Measurements from ENCODE around the gene TIMM22.

Gene TIMM22

GRCh38 chr17:1003972-1004768, 7.2 kb downstream of the TIMM22 start:
- Mint-ChIP-seq H3K27ac (no peak overlapping the region), H3K4me3 (no peak overlapping the region), H3K9me3 (no peaks in the 10 kb centered on the region), H3K27me3 (no peaks in the 10 kb centered on the region), H3K4me1 (peaks cover 22% of the 10 kb centered on the region)
- DNase-seq (no peak), ATAC-seq (no peak)

GRCh38 chr17:1004769-1005295, 7.9 kb downstream of the TIMM22 start:
- ATAC-seq (no peak), DNase-seq (no peak)
- no peaks in the 10 kb centered on the region for H3K27me3 Mint-ChIP-seq
- H3K27ac Mint-ChIP-seq: peak overlapping the region; percentile 17 to 19
- peaks cover 17% of the 10 kb centered on the region for H3K4me1 Mint-ChIP-seq
- H3K9me3 Mint-ChIP-seq: no peaks in the 10 kb centered on the region
- peak overlapping the region in 1 of 2 donors; percentile 50 for H3K4me3 Mint-ChIP-seq

- ATAC-seq: peak; percentile 11
- Mint-ChIP-seq H3K9me3 (no peaks in the 10 kb centered on the region), H3K4me3 (peak overlapping the region; percentile 43 to 50), H3K27me3 (no peaks in the 10 kb centered on the region), H3K4me1 (peaks cover 17% of the 10 kb centered on the region), H3K27ac (peak overlapping the region; percentile 36 to 46)
- DNase-seq: no peak
Measured at GRCh38 chr17:1005361-1005946, 8.5 kb downstream of the TIMM22 start.

- ATAC-seq: peak; percentile 22
- Mint-ChIP-seq H3K4me3 (no peak overlapping the region), H3K27me3 (no peaks in the 10 kb centered on the region), H3K4me1 (peaks cover 17% of the 10 kb centered on the region), H3K27ac (peak overlapping the region in 1 of 2 donors; percentile 59), H3K9me3 (no peaks in the 10 kb centered on the region)
- no peak for DNase-seq
Measured at GRCh38 chr17:1006054-1006453, 9.1 kb downstream of the TIMM22 start.

GRCh38 chr17:1007310-1008007, 10.5 kb downstream of the TIMM22 start:
- Mint-ChIP-seq H3K4me1 (peaks cover 17% of the 10 kb centered on the region), H3K9me3 (no peaks in the 10 kb centered on the region), H3K27ac (no peak overlapping the region), H3K27me3 (no peaks in the 10 kb centered on the region), H3K4me3 (no peak overlapping the region)
- DNase-seq (no peak), ATAC-seq (no peak)

GRCh38 chr17:1008008-1008761, 11.3 kb downstream of the TIMM22 start:
- no peaks in the 10 kb centered on the region for H3K27me3 Mint-ChIP-seq
- peaks cover 17% of the 10 kb centered on the region for H3K4me1 Mint-ChIP-seq
- DNase-seq (no peak), ATAC-seq (no peak)
- no peak overlapping the region for H3K4me3 Mint-ChIP-seq
- H3K9me3 Mint-ChIP-seq: no peaks in the 10 kb centered on the region
- H3K27ac Mint-ChIP-seq: peak overlapping the region in 1 of 2 donors; percentile 78

- H3K4me3 Mint-ChIP-seq: no peak overlapping the region
- no peak for ATAC-seq
- no peak overlapping the region for H3K27ac Mint-ChIP-seq
- H3K9me3 Mint-ChIP-seq: no peaks in the 10 kb centered on the region
- peaks cover 17% of the 10 kb centered on the region for H3K4me1 Mint-ChIP-seq
- H3K27me3 Mint-ChIP-seq: no peaks in the 10 kb centered on the region
- DNase-seq: no peak
Measured at GRCh38 chr17:1009229-1010085, 12.5 kb downstream of the TIMM22 start.

GRCh38 chr17:1010086-1010450, 13.1 kb downstream of the TIMM22 start:
- Mint-ChIP-seq H3K27me3 (no peaks in the 10 kb centered on the region), H3K9me3 (no peaks in the 10 kb centered on the region), H3K4me1 (peaks cover 13% of the 10 kb centered on the region), H3K4me3 (no peak overlapping the region), H3K27ac (no peak overlapping the region)
- ATAC-seq: no peak
- DNase-seq: no peak

- DNase-seq: no peak
- no peak overlapping the region for H3K27ac Mint-ChIP-seq
- no peaks in the 10 kb centered on the region for H3K9me3 Mint-ChIP-seq
- ATAC-seq: no peak
- no peak overlapping the region for H3K4me3 Mint-ChIP-seq
- H3K27me3 Mint-ChIP-seq: no peaks in the 10 kb centered on the region
- peaks cover 8% of the 10 kb centered on the region for H3K4me1 Mint-ChIP-seq
Measured at GRCh38 chr17:1010586-1010985, 13.7 kb downstream of the TIMM22 start.

GRCh38 chr17:1011138-1011537, 14.2 kb downstream of the TIMM22 start:
- no peak overlapping the region for H3K4me3 Mint-ChIP-seq
- H3K9me3 Mint-ChIP-seq: no peaks in the 10 kb centered on the region
- no peak for DNase-seq
- H3K27ac Mint-ChIP-seq: no peak overlapping the region
- ATAC-seq: no peak
- H3K27me3 Mint-ChIP-seq: no peaks in the 10 kb centered on the region
- H3K4me1 Mint-ChIP-seq: peaks cover 2% of the 10 kb centered on the region

GRCh38 chr17:1011760-1012735, 15.1 kb downstream of the TIMM22 start:
- ATAC-seq: no peak
- no peaks in the 10 kb centered on the region for H3K4me1 Mint-ChIP-seq
- no peaks in the 10 kb centered on the region for H3K9me3 Mint-ChIP-seq
- H3K4me3 Mint-ChIP-seq: no peak overlapping the region
- no peaks in the 10 kb centered on the region for H3K27me3 Mint-ChIP-seq
- H3K27ac Mint-ChIP-seq: no peak overlapping the region
- no peak for DNase-seq

GRCh38 chr17:1012823-1013728, 16.1 kb downstream of the TIMM22 start:
- peak; percentile 44 for ATAC-seq
- Mint-ChIP-seq H3K4me1 (no peaks in the 10 kb centered on the region), H3K27ac (no peak overlapping the region), H3K9me3 (no peaks in the 10 kb centered on the region), H3K4me3 (no peak overlapping the region), H3K27me3 (no peaks in the 10 kb centered on the region)
- no peak for DNase-seq

GRCh38 chr17:1013729-1014090, 16.8 kb downstream of the TIMM22 start:
- Mint-ChIP-seq H3K4me1 (no peaks in the 10 kb centered on the region), H3K4me3 (no peak overlapping the region), H3K27me3 (no peaks in the 10 kb centered on the region), H3K9me3 (no peaks in the 10 kb centered on the region), H3K27ac (peak overlapping the region in 1 of 2 donors; percentile 27)
- DNase-seq: no peak
- ATAC-seq: no peak
